ENCODE results near the gene A2ML1. TPM values are rescaled to one million over a fixed set of nuclear protein-coding genes. Genes with fewer than 3 reads are reported as not detected.

Gene A2ML1
- total RNA-seq, 1 donor from 2014 or later: not detected

DNA sequence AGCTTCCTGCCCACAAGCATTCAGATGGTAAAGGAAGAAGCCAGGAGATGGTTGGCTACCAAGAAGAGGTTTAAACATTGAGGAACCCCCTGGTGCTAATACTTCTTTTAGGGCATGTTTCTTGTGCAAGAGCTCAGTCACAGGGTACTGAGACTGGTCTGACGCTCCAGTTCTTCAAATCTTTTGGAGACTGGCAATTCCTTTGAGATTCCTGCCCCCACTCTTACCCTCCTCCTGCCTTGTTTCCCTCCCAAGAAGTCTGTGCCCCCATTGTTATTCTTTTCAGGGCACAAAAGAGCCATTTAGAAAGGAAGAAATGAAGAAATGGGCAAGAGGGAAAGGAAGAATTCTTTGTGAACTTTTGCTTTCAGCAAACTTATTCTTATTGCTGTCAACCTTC is 11.8 kb downstream of the A2ML1 start:
- no peak overlapping the region for H3K27ac Mint-ChIP-seq (ENCODE audit: unreplicated experiment)
- no peaks in the 10 kb centered on the region for H3K27me3 Mint-ChIP-seq (ENCODE audit: low read depth, unreplicated experiment)
- no peaks in the 10 kb centered on the region for H3K79me2 ChIP-seq (ENCODE audit: insufficient read depth, low read length)
- no peak for TF ChIP-seq EZH2 (IDR thresholded peaks at IDR 0.05; ENCODE audit: insufficient read depth, low read length)
- TF ChIP-seq, protein P1, sequence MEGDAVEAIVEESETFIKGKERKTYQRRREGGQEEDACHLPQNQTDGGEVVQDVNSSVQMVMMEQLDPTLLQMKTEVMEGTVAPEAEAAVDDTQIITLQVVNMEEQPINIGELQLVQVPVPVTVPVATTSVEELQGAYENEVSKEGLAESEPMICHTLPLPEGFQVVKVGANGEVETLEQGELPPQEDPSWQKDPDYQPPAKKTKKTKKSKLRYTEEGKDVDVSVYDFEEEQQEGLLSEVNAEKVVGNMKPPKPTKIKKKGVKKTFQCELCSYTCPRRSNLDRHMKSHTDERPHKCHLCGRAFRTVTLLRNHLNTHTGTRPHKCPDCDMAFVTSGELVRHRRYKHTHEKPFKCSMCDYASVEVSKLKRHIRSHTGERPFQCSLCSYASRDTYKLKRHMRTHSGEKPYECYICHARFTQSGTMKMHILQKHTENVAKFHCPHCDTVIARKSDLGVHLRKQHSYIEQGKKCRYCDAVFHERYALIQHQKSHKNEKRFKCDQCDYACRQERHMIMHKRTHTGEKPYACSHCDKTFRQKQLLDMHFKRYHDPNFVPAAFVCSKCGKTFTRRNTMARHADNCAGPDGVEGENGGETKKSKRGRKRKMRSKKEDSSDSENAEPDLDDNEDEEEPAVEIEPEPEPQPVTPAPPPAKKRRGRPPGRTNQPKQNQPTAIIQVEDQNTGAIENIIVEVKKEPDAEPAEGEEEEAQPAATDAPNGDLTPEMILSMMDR (IDR thresholded peaks at IDR 0.05; ENCODE audit: insufficient read depth, low read depth, low read length): no peak
- H3K36me3 ChIP-seq (ENCODE audit: insufficient read depth, low read length): no peaks in the 10 kb centered on the region
- H3K27ac ChIP-seq (ENCODE audit: low read depth, low read length): no peak overlapping the region
- no peaks in the 10 kb centered on the region for H4K20me1 ChIP-seq (ENCODE audit: insufficient read depth, low read length)
- no peaks in the 10 kb centered on the region for H3K4me1 ChIP-seq (ENCODE audit: insufficient read depth, low read length)
- no peaks in the 10 kb centered on the region for H3K9me3 ChIP-seq (ENCODE audit: insufficient read depth, low read depth, low read length)
- no peak overlapping the region for H3K4me3 Mint-ChIP-seq (ENCODE audit: unreplicated experiment)
- no peak overlapping the region for H3K4me2 ChIP-seq (ENCODE audit: low read length)
- no peak for FAIRE-seq
- H3K4me1 Mint-ChIP-seq (ENCODE audit: low read depth, unreplicated experiment): no peaks in the 10 kb centered on the region
- no peaks in the 10 kb centered on the region for H3K36me3 Mint-ChIP-seq (ENCODE audit: low read depth, unreplicated experiment)
- H3K4me3 ChIP-seq (ENCODE audit: insufficient read depth, low read depth, low read length): no peak overlapping the region
- no peaks in the 10 kb centered on the region for H3K27me3 ChIP-seq (ENCODE audit: insufficient read depth, low read length)
- no peak for DNase-seq (ENCODE audit: low read depth)
- H3K9me3 Mint-ChIP-seq (ENCODE audit: unreplicated experiment): no peaks in the 10 kb centered on the region
- no peak overlapping the region for H3K9ac ChIP-seq (ENCODE audit: low read length)
- H2AFZ ChIP-seq (ENCODE audit: low read depth, low read length): no peak overlapping the region

DNA sequence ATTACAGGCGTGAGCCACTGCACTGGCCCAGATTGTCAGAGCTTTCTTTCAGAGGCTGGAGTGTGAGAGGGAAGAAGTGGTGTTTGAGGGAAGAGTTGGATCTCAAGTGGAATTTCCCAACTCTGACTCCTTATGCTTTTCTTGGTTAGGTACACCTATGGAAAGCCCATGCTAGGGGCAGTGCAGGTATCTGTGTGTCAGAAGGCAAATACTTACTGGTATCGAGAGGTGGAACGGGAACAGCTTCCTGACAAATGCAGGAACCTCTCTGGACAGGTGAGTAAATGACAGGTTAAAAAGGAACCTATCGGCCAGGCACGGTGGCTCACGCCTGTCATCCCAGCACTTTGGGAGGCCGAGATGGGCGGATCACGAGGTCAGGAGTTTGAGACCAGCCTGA is 14.9 kb downstream of the A2ML1 start:
- TF ChIP-seq EZH2 (IDR thresholded peaks at IDR 0.05; ENCODE audit: insufficient read depth, low read length): no peak
- TF ChIP-seq, protein P1 (IDR thresholded peaks at IDR 0.05; ENCODE audit: insufficient read depth, low read depth, low read length): no peak
- H2AFZ ChIP-seq (ENCODE audit: low read depth, low read length): no peak overlapping the region
- Mint-ChIP-seq H3K27ac (ENCODE audit: unreplicated experiment) (no peak overlapping the region), H3K4me3 (ENCODE audit: unreplicated experiment) (no peak overlapping the region), H3K27me3 (ENCODE audit: low read depth, unreplicated experiment) (no peaks in the 10 kb centered on the region), H3K36me3 (ENCODE audit: low read depth, unreplicated experiment) (no peaks in the 10 kb centered on the region), H3K9me3 (ENCODE audit: unreplicated experiment) (no peaks in the 10 kb centered on the region), H3K4me1 (ENCODE audit: low read depth, unreplicated experiment) (no peaks in the 10 kb centered on the region)
- H3K36me3 ChIP-seq (ENCODE audit: insufficient read depth, low read length): no peaks in the 10 kb centered on the region
- no peaks in the 10 kb centered on the region for H3K27me3 ChIP-seq (ENCODE audit: insufficient read depth, low read length)
- no peaks in the 10 kb centered on the region for H3K9me3 ChIP-seq (ENCODE audit: insufficient read depth, low read depth, low read length)
- no peaks in the 10 kb centered on the region for H4K20me1 ChIP-seq (ENCODE audit: insufficient read depth, low read length)
- H3K4me2 ChIP-seq (ENCODE audit: low read length): no peak overlapping the region
- no peaks in the 10 kb centered on the region for H3K79me2 ChIP-seq (ENCODE audit: insufficient read depth, low read length)
- FAIRE-seq (no peak), DNase-seq (ENCODE audit: low read depth) (no peak)
- no peak overlapping the region for H3K9ac ChIP-seq (ENCODE audit: low read length)
- no peak overlapping the region for H3K27ac ChIP-seq (ENCODE audit: low read depth, low read length)
- H3K4me1 ChIP-seq (ENCODE audit: insufficient read depth, low read length): no peaks in the 10 kb centered on the region
- H3K4me3 ChIP-seq (ENCODE audit: insufficient read depth, low read depth, low read length): no peak overlapping the region

DNA sequence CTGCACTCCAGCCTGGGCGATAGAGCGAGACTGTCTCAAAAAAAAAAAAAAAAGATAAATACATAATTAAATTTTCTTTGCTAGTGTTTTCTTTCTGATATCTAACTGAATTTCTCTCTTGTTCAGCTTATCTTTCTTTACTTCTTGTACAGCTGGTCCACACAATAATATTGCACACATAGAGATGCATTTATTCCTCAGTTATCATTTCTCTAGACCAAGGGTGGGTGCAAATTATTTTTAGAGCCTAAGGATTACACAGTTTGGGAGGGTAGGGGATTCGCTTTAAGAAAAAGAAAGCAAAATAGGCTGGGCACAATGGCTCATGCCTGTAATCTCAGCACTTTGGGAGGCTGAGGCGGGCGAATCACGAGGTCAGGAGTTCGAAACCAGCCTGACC is 17.9 kb downstream of the A2ML1 start:
- FAIRE-seq (no peak), DNase-seq (ENCODE audit: low read depth) (no peak)
- H3K9me3 Mint-ChIP-seq (ENCODE audit: unreplicated experiment): no peaks in the 10 kb centered on the region
- Histone ChIP-seq H2AFZ (ENCODE audit: low read depth, low read length) (no peak overlapping the region), H3K27me3 (ENCODE audit: insufficient read depth, low read length) (no peaks in the 10 kb centered on the region), H3K36me3 (ENCODE audit: insufficient read depth, low read length) (no peaks in the 10 kb centered on the region), H3K79me2 (ENCODE audit: insufficient read depth, low read length) (no peaks in the 10 kb centered on the region), H3K4me3 (ENCODE audit: insufficient read depth, low read depth, low read length) (no peak overlapping the region), H3K4me1 (ENCODE audit: insufficient read depth, low read length) (no peaks in the 10 kb centered on the region), H3K9ac (ENCODE audit: low read length) (no peak overlapping the region), H4K20me1 (ENCODE audit: insufficient read depth, low read length) (no peaks in the 10 kb centered on the region), H3K4me2 (ENCODE audit: low read length) (no peak overlapping the region), H3K27ac (ENCODE audit: low read depth, low read length) (no peak overlapping the region), H3K9me3 (ENCODE audit: insufficient read depth, low read depth, low read length) (no peaks in the 10 kb centered on the region)
- H3K4me3 Mint-ChIP-seq (ENCODE audit: unreplicated experiment): no peak overlapping the region
- TF ChIP-seq EZH2 (IDR thresholded peaks at IDR 0.05; ENCODE audit: insufficient read depth, low read length): no peak
- TF ChIP-seq, protein P1 (IDR thresholded peaks at IDR 0.05; ENCODE audit: insufficient read depth, low read depth, low read length): no peak
- no peaks in the 10 kb centered on the region for H3K36me3 Mint-ChIP-seq (ENCODE audit: low read depth, unreplicated experiment)
- no peak overlapping the region for H3K27ac Mint-ChIP-seq (ENCODE audit: unreplicated experiment)
- H3K27me3 Mint-ChIP-seq (ENCODE audit: low read depth, unreplicated experiment): no peaks in the 10 kb centered on the region
- H3K4me1 Mint-ChIP-seq (ENCODE audit: low read depth, unreplicated experiment): no peaks in the 10 kb centered on the region

All from astrocyte (in vitro differentiated cells and primary cell).